CD4-positive, alpha-beta T cell treated with Interleukin-15 for 4 hours (primary cell): Measurements from ENCODE around the gene MYOF.

Experiments used
- DNase-seq: peaks from one replicate; pipeline ENCODE4 v3.0.0-alpha.2; 2020; ENCODE audit warnings: low spot score

Gene MYOF, protein sequence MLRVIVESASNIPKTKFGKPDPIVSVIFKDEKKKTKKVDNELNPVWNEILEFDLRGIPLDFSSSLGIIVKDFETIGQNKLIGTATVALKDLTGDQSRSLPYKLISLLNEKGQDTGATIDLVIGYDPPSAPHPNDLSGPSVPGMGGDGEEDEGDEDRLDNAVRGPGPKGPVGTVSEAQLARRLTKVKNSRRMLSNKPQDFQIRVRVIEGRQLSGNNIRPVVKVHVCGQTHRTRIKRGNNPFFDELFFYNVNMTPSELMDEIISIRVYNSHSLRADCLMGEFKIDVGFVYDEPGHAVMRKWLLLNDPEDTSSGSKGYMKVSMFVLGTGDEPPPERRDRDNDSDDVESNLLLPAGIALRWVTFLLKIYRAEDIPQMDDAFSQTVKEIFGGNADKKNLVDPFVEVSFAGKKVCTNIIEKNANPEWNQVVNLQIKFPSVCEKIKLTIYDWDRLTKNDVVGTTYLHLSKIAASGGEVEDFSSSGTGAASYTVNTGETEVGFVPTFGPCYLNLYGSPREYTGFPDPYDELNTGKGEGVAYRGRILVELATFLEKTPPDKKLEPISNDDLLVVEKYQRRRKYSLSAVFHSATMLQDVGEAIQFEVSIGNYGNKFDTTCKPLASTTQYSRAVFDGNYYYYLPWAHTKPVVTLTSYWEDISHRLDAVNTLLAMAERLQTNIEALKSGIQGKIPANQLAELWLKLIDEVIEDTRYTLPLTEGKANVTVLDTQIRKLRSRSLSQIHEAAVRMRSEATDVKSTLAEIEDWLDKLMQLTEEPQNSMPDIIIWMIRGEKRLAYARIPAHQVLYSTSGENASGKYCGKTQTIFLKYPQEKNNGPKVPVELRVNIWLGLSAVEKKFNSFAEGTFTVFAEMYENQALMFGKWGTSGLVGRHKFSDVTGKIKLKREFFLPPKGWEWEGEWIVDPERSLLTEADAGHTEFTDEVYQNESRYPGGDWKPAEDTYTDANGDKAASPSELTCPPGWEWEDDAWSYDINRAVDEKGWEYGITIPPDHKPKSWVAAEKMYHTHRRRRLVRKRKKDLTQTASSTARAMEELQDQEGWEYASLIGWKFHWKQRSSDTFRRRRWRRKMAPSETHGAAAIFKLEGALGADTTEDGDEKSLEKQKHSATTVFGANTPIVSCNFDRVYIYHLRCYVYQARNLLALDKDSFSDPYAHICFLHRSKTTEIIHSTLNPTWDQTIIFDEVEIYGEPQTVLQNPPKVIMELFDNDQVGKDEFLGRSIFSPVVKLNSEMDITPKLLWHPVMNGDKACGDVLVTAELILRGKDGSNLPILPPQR (N-terminal part only)

GRCh38 chr10:93482145-93482834 lies at the start of gene MYOF:
TSS of gene MYOF (minus strand) at chr10:93482334. CDS start at chr10:93482194, 140 bp downstream.
- peak; percentile 71 for DNase-seq

DNA sequence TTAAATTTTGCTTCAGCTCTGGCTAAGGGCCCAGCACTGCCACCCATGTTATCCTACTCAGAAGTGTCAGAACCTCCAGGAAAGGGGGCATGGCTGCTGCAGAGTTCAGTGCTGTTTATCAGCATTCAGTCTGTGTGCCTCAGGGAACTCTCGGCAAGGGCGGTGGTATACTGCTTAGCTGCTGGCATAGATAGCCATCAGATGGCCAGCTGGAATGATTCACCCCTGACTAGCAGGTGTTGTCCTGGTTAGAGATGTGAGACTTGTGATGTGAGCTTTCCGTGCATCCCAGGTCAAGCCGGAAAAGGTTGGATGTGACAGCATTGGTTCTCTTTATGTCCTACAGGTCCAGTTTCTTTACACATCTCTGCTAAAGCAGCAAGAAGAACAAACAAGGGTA lies 36.4 kb upstream of the MYOF start:
- DNase-seq: no peak

DNA sequence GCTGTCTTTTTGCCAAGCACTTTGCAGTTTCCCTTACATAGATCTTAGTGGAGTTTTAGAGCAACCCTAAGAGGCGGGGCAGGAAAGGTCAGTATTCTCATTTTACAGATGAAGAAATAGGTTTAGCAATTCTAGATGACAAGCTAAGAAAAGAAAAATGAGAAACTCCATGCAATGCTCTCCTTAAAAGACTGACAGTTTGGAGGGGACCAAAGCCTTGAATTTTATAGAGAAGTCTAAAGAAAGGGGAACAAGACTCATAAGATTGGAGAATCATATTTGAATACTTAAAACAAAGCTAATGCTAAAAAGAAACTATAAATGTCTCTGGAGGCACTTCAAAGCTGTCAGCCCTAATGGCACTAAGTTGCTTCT lies 33.9 kb upstream of the MYOF start:
- no peak for DNase-seq

DNA sequence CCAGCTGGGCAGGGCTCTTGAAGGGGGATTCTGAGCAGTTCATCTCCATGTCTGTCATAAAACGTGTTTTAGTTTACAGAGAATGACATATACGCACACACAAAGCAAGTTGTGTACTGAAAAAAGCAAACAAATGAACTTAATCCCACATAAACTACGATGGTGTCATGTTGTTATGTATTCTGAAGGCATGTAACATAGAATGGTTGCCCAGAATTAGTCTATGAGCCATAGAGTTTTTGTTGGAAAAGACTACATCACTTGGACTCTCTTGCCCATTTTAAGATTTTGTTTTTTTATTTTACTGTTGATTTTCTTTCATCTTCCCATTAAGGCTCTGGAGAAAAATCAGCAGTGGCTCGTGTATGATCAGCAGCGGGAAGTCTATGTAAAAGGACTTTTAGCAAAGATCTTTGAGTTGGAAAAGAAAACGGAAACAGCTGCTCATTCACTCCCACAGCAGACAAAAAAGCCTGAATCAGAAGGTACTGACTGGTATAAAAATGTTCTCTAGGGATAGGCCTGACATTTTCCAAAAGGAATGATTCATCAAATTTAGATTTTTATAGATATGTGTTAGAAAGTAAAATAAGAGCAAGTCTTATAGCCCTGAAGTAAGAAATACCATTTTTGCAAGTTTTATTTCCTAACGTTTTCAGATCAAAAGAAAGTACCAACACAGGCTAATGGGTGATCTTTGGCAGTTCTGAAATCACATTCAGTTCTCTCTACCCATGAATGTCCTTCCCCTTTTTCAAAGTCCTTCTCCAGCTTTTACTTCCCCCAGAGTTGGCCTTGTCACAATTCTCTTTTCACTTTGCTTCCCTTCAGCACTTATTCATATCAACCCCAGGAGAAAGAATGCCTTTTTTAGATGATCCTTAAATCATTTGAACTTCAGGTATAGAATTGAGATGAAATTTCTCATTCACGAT lies 33.2 kb upstream of the MYOF start:
- DNase-seq: no peak

- no peak for DNase-seq
Measured at GRCh38 chr10:93514521-93514920, 32.4 kb upstream of the MYOF start.

DNA sequence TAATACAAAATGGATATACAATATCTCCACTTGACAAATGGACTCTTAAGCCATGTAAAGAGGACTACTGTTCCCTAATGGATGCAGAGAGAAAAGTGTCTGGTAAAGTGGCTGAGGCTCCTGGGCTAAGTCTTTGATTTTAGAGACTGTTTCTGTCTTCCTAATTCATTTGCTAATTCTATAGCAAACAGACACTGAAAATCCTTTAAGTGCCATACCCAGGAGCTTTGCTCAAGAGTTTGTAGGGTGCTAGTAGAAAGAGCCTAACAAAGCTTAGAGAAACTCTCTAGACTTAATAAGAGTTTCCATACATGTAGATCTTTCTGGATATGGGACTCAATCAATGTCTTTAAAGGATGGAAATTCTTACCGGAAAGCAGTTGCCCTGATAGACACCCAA lies 31.0 kb upstream of the MYOF start:
- no peak for DNase-seq

GRCh38 chr10:93512565-93512964 lies 30.4 kb upstream of the MYOF start:
- no peak for DNase-seq

DNA sequence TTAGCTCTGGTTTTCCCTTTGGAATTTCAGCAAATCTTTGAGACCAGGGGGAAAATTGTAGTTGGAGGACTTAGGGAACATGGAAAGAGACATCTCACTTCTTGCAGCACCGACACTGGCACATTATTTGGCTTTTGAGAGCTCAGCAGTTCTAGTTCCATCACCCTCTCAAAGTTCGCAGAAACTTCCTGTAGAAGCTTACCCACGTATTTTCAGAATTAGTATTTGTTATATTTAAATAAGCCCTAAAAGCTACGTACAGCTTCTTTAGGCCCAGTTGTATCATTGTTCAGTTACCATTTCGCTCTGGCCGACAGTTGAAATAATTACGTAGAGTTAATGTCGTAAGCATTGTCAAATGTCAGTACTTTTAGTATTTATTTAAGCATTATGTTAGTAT lies 27.7 kb upstream of the MYOF start:
- no peak for DNase-seq

- DNase-seq: no peak
Measured at GRCh38 chr10:93505075-93505474, 22.9 kb upstream of the MYOF start.

DNA sequence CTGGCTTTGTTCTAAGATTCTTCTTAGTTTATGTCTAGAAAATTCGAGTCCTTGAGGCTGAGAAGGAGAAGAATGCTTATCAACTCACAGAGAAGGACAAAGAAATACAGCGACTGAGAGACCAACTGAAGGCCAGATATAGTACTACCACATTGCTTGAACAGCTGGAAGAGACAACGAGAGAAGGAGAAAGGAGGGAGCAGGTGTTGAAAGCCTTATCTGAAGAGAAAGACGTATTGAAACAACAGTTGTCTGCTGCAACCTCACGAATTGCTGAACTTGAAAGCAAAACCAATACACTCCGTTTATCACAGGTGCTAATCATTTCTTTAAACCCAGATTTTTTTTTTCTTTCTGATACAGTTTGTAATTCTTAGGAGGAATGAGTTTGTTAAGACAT lies 20.9 kb upstream of the MYOF start:
- DNase-seq: no peak

GRCh38 chr10:93501650-93502049 lies 19.5 kb upstream of the MYOF start:
- no peak for DNase-seq

DNA sequence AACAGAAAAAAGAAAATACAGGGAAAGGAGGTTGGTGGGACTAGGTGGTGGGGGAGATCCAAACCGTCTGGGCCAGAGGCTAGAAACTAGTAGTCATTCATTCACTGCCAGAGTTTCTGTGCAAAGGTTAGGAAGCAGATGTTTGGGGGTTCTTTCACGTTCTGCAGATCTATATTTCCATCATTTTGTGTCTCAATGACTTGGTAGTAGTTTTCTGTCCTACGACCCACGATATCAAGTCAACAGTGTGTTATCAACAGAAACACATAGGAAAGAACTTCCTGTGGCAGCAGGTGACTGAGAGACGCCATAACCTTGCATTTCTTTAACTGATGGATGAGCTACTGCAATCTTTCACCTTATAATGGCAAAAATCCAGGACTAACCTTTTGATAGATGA lies 16.0 kb upstream of the MYOF start:
- no peak for DNase-seq

DNA sequence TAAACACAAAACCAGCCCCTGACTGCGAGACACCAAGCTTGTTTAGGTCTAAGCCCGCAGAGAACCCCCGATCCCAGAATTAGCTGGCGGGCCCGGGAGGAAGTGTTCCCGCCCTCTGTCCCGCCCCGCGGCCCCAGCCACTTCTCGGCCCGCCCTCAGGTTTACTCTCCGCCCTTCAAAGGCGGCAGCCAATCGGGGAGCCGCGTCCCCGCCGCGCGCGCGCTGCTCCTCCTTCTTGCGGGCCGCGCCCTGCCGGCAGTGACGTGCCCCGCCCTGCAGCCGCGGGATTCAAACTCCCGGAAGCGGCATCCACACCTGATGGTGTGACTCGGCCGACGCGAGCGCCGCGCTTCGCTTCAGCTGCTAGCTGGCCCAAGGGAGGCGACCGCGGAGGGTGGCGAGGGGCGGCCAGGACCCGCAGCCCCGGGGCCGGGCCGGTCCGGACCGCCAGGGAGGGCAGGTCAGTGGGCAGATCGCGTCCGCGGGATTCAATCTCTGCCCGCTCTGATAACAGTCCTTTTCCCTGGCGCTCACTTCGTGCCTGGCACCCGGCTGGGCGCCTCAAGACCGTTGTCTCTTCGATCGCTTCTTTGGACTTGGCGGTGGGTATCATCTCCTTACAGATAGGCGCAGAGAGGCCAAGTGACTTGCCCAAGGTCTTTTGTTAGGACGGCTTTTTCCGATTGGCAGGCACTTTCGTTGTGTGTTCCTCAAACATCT lies 14.3 kb upstream of the MYOF start, which contains the start of gene CEP55:
TSS of gene CEP55 (plus strand) at position 291 of the 720 bp plus-strand sequence. CDS start 3,440 bp downstream, outside the sequence.
- peak; percentile 95 for DNase-seq

DNA sequence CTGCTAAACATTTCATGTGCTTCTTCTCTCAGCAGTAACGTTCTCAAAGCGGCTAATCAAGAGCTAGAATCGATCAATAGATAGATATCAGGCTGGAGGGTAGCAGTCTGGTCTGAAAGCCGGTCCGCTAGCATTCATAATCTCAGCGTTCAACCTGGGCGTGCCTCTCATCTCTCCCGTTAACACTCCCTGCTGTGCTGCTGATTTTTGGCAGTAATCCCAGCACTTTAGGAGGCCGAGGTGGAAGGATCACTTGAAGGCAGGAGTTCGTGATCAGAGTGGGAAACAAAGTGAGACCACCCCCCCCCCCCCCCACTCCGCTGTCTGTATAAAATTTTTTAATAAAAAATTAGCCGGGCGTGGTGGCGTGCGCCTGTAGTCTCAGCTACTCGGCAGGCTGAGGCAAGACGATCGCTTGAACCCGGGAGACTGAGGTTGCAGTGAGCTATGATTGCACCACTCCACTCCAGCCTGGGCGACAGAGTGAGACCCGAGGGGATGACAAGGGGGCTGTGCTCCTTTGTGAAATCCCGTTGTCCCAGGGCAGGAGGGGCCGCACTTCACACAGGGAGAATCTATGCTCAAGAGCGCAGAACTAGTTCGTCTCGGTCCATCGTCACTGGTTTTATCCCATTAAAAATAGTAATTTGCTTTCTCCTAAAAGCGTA lies 13.7 kb upstream of the MYOF start:
- no peak for DNase-seq

DNA sequence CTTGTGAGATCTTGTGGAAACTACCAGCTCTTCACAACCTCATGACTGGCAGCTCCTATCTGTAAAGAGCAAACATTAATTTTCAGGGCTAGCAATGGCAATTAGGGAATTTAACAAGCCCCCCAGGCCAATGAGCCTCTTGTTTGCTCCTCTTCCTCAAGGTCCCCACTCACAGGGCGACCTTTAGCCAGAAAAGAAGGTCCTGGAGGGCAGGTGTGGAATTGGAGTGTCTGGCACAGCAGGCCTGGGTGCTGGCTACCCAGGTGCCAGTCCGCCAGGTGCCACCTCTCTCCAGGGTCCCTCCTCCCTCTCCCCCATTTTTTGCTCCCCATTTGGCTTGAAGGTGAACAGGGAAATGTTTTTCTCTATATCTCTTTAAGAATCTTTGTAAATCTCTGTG lies 12.4 kb upstream of the MYOF start:
- DNase-seq: no peak

DNA sequence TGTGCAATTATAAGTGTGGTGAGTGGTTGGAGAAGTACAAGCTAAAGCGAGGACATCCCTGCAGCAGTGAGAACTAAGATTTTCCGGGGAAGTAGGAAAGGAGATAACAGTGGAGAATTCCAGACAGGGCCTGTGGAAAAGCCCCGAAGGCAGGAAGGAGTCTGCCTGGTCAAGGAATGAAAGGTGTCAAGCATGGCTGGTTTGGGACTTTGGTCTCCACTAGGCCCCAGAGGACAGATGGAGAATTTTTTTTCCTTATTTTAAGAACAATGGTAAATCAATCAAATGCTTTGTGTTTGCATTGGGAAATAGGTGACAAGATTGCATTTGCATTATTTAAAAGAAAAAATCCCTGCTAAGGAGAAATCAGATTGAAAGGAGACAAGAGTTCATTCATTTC lies 11.0 kb upstream of the MYOF start:
- DNase-seq: no peak

GRCh38 chr10:93491602-93492121 lies 9.5 kb upstream of the MYOF start:
- no peak for DNase-seq

DNA sequence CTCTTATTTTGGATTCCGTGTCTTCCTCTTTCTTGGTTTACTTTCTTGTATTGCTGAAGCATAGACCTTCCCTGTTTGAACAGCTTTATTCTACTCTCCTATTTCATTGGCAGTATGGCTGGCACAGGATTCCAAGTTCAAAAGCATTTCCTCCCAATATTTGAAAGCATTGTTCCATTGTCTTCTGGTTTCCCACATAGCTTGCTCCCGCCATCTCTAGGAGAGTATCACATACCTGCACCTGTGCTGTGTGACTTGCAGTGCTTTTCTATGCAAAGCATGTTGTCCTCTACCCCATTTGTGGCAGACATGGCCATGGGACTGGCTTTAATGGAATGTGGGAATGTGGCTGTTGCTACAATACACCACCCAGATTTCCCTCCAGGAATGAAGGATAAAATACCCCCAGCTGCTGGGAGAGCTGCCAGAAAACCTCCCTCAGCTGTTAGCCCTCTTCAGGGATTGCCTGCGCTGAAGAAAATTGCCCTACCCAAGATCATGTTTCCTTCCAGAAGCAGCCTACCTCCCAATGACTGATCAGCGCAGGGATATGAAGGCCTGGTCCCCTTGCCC lies 6.9 kb upstream of the MYOF start:
- DNase-seq: no peak

DNA sequence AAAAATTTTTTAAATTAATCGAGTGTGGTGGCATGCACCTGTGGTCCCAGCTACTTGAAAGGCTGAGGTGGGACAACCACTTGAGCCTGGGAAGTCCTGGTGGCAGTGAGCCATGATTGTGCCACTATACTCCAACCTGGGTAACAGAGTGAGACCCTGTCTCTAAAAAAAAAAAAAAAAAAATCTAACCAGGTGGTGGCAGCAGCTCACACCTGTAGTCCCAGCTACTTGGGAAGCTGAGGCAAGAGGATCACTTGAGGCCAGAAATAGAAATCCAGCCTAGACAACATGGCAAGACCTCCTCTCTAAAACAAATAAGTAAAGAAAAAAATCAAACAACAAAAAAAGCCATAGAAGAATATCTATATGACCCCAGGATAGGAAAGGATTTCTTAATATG lies 3.6 kb upstream of the MYOF start:
- DNase-seq: no peak
